Vagina (tissue), 2 donors: ENCODE results near the gene TWF1. TPM values are rescaled to one million over a fixed set of nuclear protein-coding genes. Genes with fewer than 3 reads are reported as not detected.

Source experiments
- DNase-seq, 2 donors: peaks; one replicate each; pipeline ENCODE4 v3.0.0-alpha.2; 2017; ENCODE audit errors: extremely low spot score in 2 of 2
- H3K27ac ChIP-seq: fragments of 200-600 bp; sonication (generic); one replicate; pipeline ENCODE4 v1.5.1; 2019
- H3K27me3 ChIP-seq: fragments of 200-600 bp; sonication (generic); one replicate; pipeline ENCODE4 v1.5.1; 2019
- H3K36me3 ChIP-seq, 2 donors: fragments of 200-600 bp; sonication (generic); one replicate each; pipeline ENCODE4 v1.5.1; 2017 to 2019
- H3K4me1 ChIP-seq: fragments of 200-600 bp; sonication (generic); one replicate; pipeline ENCODE4 v1.5.1; 2019
- H3K4me3 ChIP-seq, 2 donors: fragments of 200-600 bp; sonication (generic); 1 replicate in 1 of 2; 2 replicates in 1 of 2; pipeline ENCODE4 v1.5.1; 2016 to 2019
- H3K9me3 ChIP-seq: fragments of 200-600 bp; sonication (generic); one replicate; pipeline ENCODE4 v1.5.1; 2019
- POLR2A ChIP-seq, 2 donors: fragments of 450-650 bp; IDR thresholded peaks; one replicate each; pipeline ENCODE4 v1.6.1; 2017; ENCODE audit warnings: antibody characterized with exemption in 2 of 2, mild to moderate bottlenecking in 2 of 2, moderate library complexity in 2 of 2
- POLR2AphosphoS5 ChIP-seq, 2 donors: sonication (generic); formaldehyde crosslinking; IDR thresholded peaks; one replicate each; pipeline ENCODE4 v1.9.0; 2017; ENCODE audit warnings: antibody characterized with exemption in 2 of 2, mild to moderate bottlenecking in 2 of 2, low read depth in 1 of 2; ENCODE audit not compliant: insufficient read depth in 1 of 2
- intact Hi-C: fragments of 100-400 bp; cut with DNase I; formaldehyde crosslinking; loops from one replicate; pipeline ENCODE4 v1.15.1; 2023
- total RNA-seq: library from RNA; depleted of rRNA; stranded (reverse); fragments of >200 nt; gene quantifications from one replicate; pipeline ENCODE4 v1.2.3, GENCODE V29; 2016
- TF ChIP-seq, protein P1 (sequence below), 3 experiments: fragments of 450-650 bp in 2 of 3; fragments of 200-600 bp in 1 of 3; sonication (generic) in 1 of 3; IDR thresholded peaks; one replicate each; pipeline ENCODE4 v1.5.1; 2017 to 2019; ENCODE audit warnings: antibody characterized with exemption in 3 of 3, mild to moderate bottlenecking in 2 of 3, moderate library complexity in 2 of 3

Gene TWF1
- total RNA-seq, 1 donor from 2014 or later, result 71.0 TPM

DNA sequence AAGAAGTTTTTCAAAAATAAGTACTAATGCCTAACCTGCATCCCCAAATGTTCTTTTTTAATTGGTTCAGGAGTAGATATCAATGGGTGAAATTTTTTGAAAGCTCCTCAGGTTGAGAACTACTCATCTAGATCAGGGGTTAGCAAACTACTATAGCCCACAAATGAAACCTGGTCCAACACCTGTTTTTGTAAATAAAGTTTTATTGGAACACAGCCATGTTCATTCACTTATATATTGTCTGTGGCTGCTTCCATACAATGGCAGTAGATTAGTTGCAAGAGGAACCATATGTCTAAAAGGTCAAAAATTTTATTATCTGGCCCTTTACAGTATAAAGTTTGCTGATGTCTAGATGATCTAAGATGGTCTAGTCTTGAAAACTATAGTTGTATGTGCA lies 61.3 kb downstream of the TWF1 start:
- H3K9me3 ChIP-seq, result no peaks in the 10 kb centered on the region
- H3K4me1 ChIP-seq, result no peaks in the 10 kb centered on the region
- intact Hi-C loops, result no loop called here
- H3K4me3 ChIP-seq, result no peak overlapping the region
- no peak overlapping the region for H3K27ac ChIP-seq
- no peaks in the 10 kb centered on the region for H3K27me3 ChIP-seq
- H3K36me3 ChIP-seq, result peaks cover 0 to 10% of the 10 kb centered on the region in 2 donors
- TF ChIP-seq POLR2A (IDR thresholded peaks at IDR 0.05) (no peak), POLR2AphosphoS5 (IDR thresholded peaks at IDR 0.05; ENCODE audit: insufficient read depth in 1 of 2, low read depth in 1 of 2) (no peak)
- TF ChIP-seq, protein P1, sequence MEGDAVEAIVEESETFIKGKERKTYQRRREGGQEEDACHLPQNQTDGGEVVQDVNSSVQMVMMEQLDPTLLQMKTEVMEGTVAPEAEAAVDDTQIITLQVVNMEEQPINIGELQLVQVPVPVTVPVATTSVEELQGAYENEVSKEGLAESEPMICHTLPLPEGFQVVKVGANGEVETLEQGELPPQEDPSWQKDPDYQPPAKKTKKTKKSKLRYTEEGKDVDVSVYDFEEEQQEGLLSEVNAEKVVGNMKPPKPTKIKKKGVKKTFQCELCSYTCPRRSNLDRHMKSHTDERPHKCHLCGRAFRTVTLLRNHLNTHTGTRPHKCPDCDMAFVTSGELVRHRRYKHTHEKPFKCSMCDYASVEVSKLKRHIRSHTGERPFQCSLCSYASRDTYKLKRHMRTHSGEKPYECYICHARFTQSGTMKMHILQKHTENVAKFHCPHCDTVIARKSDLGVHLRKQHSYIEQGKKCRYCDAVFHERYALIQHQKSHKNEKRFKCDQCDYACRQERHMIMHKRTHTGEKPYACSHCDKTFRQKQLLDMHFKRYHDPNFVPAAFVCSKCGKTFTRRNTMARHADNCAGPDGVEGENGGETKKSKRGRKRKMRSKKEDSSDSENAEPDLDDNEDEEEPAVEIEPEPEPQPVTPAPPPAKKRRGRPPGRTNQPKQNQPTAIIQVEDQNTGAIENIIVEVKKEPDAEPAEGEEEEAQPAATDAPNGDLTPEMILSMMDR (IDR thresholded peaks at IDR 0.05), result no peak
- DNase-seq, result no peak

Other genes starting within 250 kb of the TWF1 start
- gene PUS7L, start 47.5 kb downstream of the TWF1 start, total RNA-seq, result 13.0 TPM
- 16.9 TPM for gene IRAK4, start 47.4 kb downstream of the TWF1 start, total RNA-seq
- 22.1 TPM for gene TMEM117, start 29.8 kb upstream of the TWF1 start, total RNA-seq